GM18499 (cell line): ENCODE results near the gene MMP24OS.

Experiments
- ATAC-seq: cut with Tn5 transposase; IDR thresholded peaks from one replicate; pipeline ENCODE4 v1.9.1; 2021; ENCODE audit warnings: moderate number of reproducible peaks; ENCODE audit not compliant: insufficient read depth, unreplicated experiment

Gene MMP24OS

DNA sequence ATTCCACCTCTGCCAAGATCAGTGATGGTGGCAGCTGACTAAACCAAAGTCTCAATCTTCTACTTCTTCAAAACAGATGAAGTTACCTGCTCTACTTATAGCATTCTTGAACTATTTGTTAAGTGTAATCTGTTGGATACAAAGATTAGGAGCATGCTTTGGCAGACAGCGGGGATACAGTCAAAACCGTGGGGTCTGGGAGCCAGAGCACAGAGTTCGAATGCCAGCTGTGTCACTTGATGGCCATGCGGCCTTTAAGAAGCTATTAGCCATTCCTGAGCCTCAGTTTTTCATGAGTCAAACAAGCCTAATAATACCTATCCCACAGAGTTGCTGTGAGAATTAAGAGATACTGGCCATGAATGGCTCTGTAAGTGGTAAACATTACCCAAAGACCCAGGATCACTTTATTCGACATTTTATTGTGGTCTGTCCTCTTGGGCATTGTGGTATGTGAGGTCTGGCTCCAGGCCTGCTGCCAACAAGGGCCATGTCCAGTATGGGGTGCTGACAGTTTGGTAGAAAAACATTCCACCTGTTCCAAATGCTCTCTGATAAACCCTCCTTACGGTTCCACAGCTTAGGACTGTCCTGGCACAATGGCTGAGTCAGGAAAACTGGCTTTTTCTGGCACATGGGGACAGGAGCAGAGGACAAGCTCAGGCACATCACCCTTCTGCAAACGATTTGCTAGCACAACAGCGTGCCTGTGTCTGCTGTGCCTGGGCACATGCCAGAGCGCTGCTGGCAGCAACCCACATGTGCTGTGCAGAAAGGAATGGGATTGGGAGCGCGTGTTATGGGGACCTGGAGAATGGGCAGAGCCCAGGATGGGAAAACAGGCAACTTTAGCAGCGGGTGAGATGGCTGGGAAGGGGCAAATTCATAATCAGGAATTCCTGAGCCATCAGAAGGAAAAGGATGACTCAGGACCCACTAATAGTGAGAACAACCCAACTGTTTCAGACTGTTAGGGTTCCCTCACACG lies 30.0 kb upstream of the MMP24OS start:
- ATAC-seq, result no peak

DNA sequence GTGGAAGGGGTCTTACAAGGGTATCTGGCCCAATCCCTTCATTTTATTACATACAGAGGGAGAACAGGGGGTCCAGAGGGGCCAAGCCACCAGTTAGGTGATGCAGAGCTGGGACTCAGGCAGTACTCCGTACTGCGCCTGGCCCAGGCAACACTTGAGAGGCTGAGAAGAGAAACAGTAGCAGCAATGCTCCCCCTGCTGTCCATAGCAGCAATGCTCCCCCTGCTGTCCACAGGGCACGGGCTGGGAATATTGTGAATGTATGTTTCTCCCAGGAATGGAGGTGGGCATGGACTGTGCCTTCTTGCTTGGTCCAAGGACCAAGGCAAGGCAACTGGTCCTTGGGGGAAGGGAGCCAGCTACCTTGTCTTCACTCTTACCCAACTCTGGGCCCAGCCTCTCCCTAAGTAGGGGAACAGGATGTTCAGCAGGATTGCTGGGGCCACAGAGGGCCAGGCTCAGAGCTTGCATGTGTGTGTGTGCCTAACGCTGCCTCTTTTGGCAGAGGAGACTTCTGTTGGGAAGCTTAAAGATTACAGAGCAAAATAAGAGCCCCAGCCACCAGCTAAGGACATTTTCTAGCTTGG lies 29.1 kb upstream of the MMP24OS start:
- ATAC-seq, result no peak

GRCh38 chr20:35305682-35306556 lies 28.0 kb upstream of the MMP24OS start:
- no peak for ATAC-seq

- ATAC-seq, result no peak
Measured at GRCh38 chr20:35304956-35305355, 27.0 kb upstream of the MMP24OS start.

DNA sequence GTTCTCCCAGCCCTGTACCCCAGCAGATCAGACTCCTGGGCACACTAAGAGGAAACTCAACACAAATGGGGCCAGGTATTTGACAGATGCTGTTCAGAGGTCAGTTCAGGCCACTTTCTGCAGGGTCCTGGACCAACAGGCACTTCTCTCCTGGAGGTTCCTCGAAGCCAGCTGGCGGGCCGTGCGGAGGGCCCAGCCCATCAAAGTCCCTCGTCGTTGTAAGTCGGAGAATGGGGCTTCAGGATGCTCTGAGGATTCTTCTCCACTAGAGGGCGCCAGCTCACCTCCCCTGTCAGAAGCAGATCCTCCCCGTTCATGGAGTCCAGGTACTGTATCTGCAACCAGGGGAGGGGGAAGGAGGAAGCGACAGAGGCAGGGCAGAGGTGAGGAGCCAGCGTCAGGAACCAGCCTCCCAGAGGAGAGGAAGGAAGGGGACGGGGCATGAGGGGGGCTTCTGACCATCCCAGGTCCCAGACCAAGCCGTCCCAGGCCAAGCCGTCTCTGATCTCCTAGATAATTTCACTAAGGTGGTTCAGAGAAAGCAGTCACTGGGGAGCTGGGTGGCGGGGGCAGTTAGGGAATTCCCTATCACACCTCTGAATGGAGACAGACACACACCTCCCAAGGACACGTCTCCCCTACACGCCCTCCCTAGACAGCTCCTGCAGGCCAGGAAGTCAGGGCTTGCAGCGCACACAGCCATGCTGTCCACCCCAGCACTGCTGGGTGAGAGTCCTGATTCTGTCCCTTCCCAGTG lies 26.0 kb upstream of the MMP24OS start:
- ATAC-seq, result no peak

GRCh38 chr20:35303382-35303734 lies 25.4 kb upstream of the MMP24OS start:
- ATAC-seq, result no peak

- no peak for ATAC-seq
Measured at GRCh38 chr20:35302421-35303335, 24.8 kb upstream of the MMP24OS start.

DNA sequence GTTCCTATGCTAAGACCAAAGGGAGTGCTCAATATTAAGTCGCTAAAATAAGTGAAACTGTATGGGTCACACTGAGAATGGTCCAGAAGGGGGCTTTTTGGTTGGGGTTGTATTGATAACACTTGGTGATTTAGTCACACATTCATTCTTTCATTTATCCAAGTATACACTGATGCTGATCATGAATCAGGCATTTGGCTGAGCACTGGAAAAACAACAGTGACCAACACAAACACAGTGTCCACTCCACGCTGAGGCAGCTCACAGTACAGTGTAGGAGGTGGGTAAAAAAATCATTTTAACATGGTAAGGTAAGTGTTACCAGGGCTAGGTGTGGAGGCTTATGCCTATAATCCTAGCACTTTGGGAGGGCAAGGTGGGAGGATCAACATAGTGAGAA lies 23.5 kb upstream of the MMP24OS start:
- no peak for ATAC-seq

DNA sequence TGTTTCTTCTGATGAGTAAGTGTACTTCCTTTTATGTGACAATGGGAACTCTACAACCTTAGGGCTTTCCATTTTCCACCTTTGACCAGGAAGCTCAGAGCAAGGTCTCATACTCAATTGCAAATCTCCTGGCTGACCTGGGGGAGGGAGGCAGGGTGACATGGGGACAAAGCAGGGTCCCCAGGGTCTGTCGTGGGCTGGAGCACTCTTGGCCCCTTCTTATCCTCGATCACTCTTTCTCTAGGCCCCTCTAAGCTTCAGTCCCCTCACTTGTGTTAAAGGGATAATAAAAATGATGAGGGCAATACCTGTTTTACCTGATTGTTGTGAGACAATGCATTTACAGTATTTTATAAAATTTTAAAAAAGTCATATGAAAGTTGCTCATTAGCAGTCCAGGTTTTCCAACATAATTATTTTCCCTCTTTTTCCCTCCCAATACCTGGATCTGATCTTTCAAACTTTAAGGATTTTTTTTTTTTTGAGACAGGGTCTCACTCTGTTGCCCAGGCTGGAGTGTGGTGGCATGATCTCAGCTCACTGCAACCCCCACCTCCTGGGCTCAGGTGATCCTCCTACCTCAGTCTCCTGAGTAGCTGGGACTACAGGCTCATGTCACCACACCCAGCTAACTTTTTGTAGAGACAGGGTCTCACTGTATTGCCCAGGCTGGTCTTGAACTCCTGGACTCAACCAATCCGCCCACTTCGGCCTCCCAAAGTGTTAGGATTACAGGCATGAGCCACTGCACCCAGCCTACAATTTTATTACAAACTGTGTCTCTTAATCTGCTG lies 22.7 kb upstream of the MMP24OS start:
- no peak for ATAC-seq

DNA sequence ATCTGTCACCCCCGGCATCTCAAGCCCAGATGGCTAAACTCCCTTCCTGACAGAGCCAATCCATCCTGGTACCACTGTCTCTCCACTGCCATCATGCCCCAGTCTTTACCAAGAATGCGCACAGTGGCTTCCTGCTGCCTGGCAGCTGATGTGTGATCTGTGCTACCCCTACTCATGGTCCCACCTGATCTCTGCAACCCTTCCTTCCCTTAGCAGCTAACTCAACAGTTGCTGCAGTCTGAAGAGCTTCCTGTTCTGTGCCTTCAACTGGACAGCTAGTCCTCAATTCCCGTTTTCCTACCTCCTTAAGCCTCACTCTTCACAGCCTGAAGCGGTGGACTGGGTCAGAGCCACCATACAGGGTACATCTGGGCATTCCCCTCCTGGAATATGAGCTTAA lies 21.9 kb upstream of the MMP24OS start:
- ATAC-seq, result no peak

DNA sequence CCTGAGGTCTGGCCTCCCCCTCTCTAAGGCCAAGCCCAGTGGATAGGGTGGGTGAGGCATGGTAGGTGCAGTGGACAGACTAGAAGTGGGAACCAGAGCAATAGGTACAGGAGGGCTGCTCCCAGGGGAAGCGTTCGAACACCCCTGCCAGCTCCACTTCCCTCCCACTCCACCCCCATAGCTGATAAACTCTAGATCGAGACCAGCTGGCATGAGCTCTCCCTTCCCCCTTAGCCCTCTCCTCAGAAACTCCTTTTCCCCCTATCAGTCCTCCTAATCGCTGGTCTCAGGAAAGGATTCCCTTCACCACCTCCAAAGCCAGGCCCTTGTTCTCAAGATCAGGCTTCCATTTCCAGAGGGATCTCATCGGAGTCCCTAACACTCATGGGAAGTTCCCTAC lies 20.3 kb upstream of the MMP24OS start:
- ATAC-seq, result no peak

GRCh38 chr20:35297740-35298139 lies 19.8 kb upstream of the MMP24OS start:
- no peak for ATAC-seq

DNA sequence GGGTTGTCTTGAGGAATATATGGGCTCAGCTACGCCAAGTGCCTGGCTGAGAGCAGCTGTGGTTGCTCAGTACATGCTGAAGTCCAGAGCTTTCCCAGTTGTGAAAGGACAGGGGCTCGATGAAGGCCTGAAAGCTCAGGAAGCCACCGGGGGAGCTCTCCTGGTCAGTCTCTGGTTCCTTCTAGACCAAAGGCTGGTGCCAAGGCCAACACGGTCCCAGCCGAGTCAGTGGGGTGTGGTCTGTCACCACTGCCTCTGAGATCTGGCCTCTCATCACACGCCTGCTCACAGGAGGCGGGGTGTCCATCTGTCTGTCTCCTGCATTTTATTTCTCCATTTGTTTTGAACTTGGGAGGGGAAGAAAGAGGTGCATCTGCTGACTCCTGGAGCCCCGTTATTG lies 19.2 kb upstream of the MMP24OS start:
- ATAC-seq, result no peak

DNA sequence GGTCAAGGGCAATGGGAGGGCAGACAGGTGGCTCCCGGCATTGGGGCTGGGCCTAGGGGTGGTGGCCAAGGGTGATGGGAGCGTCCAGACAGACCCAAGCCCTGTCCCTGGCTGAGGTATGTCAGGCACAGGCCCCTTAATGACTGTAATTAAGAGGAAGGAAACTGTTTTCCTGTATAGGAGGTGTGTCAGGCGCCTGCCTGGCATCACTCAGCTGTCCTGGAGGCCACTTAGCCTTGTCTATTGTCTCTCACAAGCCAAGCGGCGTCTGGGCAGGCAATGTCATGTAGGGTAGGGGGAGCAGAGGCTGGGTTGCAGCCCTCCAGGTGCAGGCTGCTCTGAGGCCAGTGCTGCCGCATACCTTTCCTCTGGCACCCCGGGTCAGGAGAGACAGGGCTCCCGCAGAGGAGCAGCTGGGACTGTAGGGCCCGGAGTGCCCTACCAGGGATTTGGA lies 18.2 kb upstream of the MMP24OS start:
- ATAC-seq, result no peak

DNA sequence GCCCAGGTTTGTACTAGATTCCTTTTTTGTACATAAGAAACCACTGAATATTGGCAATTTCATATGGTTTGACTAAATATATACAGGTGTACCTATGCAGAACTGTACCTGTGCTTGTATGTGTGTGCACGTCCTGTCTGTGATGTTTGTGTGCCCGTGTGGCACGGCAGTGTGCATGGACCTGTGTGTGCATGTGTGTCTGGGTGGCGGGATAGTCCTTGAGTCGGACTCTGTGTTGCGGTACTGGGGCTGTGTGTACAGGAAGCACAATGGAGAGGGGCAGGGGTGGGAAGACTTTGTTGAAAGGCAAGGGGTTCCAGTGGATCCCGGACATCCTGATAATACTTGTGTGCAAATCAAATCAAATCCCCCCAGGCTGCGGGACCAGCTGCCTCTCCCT lies 17.8 kb upstream of the MMP24OS start:
- ATAC-seq, result no peak

- no peak for ATAC-seq
Measured at GRCh38 chr20:35295058-35295457, 17.1 kb upstream of the MMP24OS start.

DNA sequence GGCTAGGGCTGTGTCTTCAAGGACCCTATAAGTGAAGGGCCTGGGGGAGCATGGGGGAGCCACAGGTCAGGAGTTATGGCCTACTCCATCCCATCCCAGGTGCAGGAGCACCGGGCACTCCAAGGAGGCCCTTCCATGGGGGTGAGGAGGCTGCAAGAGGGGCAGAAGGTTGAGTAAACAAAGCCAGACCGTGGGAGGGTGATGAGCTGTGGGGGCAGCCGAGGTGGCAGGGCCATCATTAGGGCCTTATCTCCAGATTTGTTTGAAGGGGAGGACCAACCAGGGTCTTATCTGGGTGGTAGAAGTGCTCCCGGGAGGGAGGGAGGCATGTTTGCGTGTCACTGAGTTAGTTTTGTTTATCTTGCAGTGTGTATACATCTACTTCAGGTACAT lies 16.4 kb upstream of the MMP24OS start:
- no peak for ATAC-seq
